Gastrocnemius medialis (tissue), 4 donors: ENCODE data around the gene DPPA4.

Experiments used
- CTCF ChIP-seq, 5 experiments: fragments of 450-650 bp in 3 of 5; fragments of 200-600 bp in 2 of 5; sonication (generic) in 2 of 5; IDR thresholded peaks in 4 of 5; conservative IDR thresholded peaks in 1 of 5; 1 replicate in 4 of 5; 2 replicates in 1 of 5; pipeline ENCODE4 v1.5.1; 2016 to 2019; ENCODE audit warnings: antibody characterized with exemption in 5 of 5, mild to moderate bottlenecking in 3 of 5, moderate library complexity in 3 of 5
- POLR2A ChIP-seq, 2 donors: fragments of 450-650 bp; IDR thresholded peaks; one replicate each; pipeline ENCODE4 v1.6.1; 2017; ENCODE audit warnings: antibody characterized with exemption in 2 of 2, mild to moderate bottlenecking in 2 of 2, moderate library complexity in 2 of 2

GRCh38 chr3:109284071-109284470 lies 53.3 kb downstream of the DPPA4 start:
- TF ChIP-seq CTCF (IDR thresholded peaks at IDR 0.05 in 4 of 5, conservative IDR thresholded peaks at IDR 0.05 in 1 of 5) (no peak), POLR2A (IDR thresholded peaks at IDR 0.05) (no peak)
